ENCODE measurements around the gene CARD19.

CARD19 gene

DNA sequence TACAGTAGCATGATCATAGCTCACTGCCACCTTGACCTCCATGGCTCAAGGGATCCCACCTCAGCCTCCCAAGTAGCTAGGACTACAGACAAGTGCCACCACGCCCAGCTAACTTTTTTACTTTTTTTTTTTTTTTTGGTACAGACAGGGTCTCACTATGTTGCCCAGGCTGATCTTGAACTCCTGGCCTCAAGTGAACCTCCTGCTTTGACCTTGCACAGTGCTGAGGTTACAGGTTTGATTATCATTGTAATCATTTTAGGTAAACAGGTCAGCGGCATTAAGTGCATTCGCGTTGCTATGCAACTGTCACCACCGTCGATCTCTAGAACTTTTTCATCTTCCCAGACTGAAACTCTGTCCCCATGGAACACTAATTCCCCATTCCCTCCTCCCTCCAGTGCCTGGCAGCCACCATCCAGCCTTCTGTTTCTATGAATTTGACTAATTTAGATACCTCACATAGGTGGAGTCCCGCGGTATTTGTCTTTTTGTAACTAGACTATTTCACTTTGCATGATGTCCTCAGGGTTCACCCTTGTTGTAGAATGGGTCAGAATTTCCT lies 5.8 kb upstream of the CARD19 start:
- Histone ChIP-seq H3K4me2 (ENCODE audit: low read depth, low read length) (no peak overlapping the region), H4K20me1 (ENCODE audit: insufficient read depth, low read length) (no peaks in the 10 kb centered on the region), H3K27me3 (replicated peaks; ENCODE audit: insufficient read depth, low read length) (no peaks in the 10 kb centered on the region), H3K4me3 (ENCODE audit: low read length) (no peak overlapping the region), H2AFZ (ENCODE audit: low read length) (no peak overlapping the region), H3K36me3 (replicated peaks; ENCODE audit: insufficient read depth, low read length) (no peaks in the 10 kb centered on the region), H3K27ac (ENCODE audit: low read length) (no peak overlapping the region), H3K79me2 (ENCODE audit: low read length) (no peaks in the 10 kb centered on the region), H3F3A (ENCODE audit: insufficient read depth, low read length) (peaks cover 25% of the 10 kb centered on the region), H3K9ac (ENCODE audit: low read length) (no peak overlapping the region), H3K4me1 (ENCODE audit: low read length) (peaks cover 26% of the 10 kb centered on the region), H3K9me2 (replicated peaks; ENCODE audit: insufficient read depth, low read length) (no peaks in the 10 kb centered on the region), H3K9me3 (replicated peaks; ENCODE audit: insufficient read depth, low read length) (no peaks in the 10 kb centered on the region)
- TF ChIP-seq EZH2 (optimal IDR thresholded peaks at IDR 0.05; ENCODE audit: low read depth, low read length) (no peak), EZH2phosphoT487 (IDR thresholded peaks at IDR 0.05; ENCODE audit: low read length) (no peak)
- TF ChIP-seq, protein P1, sequence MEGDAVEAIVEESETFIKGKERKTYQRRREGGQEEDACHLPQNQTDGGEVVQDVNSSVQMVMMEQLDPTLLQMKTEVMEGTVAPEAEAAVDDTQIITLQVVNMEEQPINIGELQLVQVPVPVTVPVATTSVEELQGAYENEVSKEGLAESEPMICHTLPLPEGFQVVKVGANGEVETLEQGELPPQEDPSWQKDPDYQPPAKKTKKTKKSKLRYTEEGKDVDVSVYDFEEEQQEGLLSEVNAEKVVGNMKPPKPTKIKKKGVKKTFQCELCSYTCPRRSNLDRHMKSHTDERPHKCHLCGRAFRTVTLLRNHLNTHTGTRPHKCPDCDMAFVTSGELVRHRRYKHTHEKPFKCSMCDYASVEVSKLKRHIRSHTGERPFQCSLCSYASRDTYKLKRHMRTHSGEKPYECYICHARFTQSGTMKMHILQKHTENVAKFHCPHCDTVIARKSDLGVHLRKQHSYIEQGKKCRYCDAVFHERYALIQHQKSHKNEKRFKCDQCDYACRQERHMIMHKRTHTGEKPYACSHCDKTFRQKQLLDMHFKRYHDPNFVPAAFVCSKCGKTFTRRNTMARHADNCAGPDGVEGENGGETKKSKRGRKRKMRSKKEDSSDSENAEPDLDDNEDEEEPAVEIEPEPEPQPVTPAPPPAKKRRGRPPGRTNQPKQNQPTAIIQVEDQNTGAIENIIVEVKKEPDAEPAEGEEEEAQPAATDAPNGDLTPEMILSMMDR (IDR thresholded peaks at IDR 0.05; ENCODE audit: low read length) = no peak
- no peak for DNase-seq

DNA sequence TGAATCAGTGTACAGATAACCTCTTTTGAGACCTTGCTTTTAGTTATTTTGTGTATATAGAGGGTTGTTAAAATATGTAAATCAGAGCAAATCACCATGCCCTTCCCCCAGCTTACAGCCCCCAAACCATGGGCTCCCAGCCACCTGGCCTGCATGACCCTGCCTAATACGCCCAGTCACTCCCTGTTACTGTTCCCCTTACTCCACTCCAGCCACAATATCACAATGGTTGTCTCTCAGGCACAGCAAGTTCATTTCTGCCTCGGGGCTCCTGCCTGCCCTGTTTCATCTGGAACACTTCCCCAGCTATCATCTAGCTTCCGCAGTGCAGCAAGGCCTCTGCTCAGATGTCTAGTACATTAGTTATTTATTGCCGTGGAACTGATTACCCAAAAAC lies 5.0 kb upstream of the CARD19 start:
- Histone ChIP-seq H3K36me3 (replicated peaks; ENCODE audit: insufficient read depth, low read length) (no peaks in the 10 kb centered on the region), H3K4me3 (ENCODE audit: low read length) (no peak overlapping the region), H3K9me2 (replicated peaks; ENCODE audit: insufficient read depth, low read length) (no peaks in the 10 kb centered on the region), H2AFZ (ENCODE audit: low read length) (no peak overlapping the region), H3K27ac (ENCODE audit: low read length) (no peak overlapping the region), H3K4me1 (ENCODE audit: low read length) (peaks cover 26% of the 10 kb centered on the region), H3K9me3 (replicated peaks; ENCODE audit: insufficient read depth, low read length) (no peaks in the 10 kb centered on the region), H3K27me3 (replicated peaks; ENCODE audit: insufficient read depth, low read length) (no peaks in the 10 kb centered on the region), H3K4me2 (ENCODE audit: low read depth, low read length) (no peak overlapping the region), H4K20me1 (ENCODE audit: insufficient read depth, low read length) (no peaks in the 10 kb centered on the region), H3K79me2 (ENCODE audit: low read length) (no peaks in the 10 kb centered on the region), H3F3A (ENCODE audit: insufficient read depth, low read length) (peaks cover 25% of the 10 kb centered on the region), H3K9ac (ENCODE audit: low read length) (no peak overlapping the region)
- TF ChIP-seq EZH2phosphoT487 (IDR thresholded peaks at IDR 0.05; ENCODE audit: low read length) (no peak), EZH2 (optimal IDR thresholded peaks at IDR 0.05; ENCODE audit: low read depth, low read length) (no peak)
- no peak for DNase-seq

DNA sequence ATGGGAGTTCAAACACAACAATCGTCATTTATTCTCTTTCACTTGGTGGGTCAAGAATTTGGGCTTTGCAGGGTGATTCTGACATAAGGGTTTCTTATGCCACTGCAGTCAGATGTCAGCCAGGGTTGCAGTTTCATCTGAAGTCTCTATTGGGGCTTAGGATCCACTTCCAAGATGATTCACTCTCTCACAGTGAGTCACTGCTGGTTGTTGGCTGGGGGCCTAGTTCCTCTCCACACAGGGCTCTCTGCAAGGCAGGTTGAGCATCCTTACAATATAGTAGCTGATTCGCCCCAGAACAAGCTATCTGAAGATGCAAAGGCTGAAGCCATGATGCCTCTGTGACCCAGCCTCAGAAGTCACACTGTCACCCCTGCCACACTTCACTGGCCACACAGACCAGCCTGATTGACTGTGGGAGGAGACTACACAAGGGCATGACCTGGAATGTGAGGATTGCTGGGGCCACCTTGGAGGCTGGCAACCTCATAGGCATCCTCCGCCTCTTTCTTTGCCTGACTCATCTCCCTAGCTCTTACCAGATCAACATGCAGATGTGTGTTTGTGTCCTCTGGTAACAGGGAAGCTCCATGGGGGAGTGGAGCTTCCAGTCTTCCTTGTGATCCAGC lies 4.5 kb upstream of the CARD19 start:
- no peak overlapping the region for H3K9ac ChIP-seq (ENCODE audit: low read length)
- H3K4me1 ChIP-seq (ENCODE audit: low read length) = peaks cover 26% of the 10 kb centered on the region

More for the DNA sequence above, 4.5 kb upstream of the CARD19 start:
- Histone ChIP-seq H3K36me3 (replicated peaks; ENCODE audit: insufficient read depth, low read length) (no peaks in the 10 kb centered on the region), H2AFZ (ENCODE audit: low read length) (no peak overlapping the region), H3F3A (ENCODE audit: insufficient read depth, low read length) (peaks cover 25% of the 10 kb centered on the region), H4K20me1 (ENCODE audit: insufficient read depth, low read length) (no peaks in the 10 kb centered on the region), H3K4me2 (ENCODE audit: low read depth, low read length) (no peak overlapping the region), H3K4me3 (ENCODE audit: low read length) (no peak overlapping the region), H3K27ac (ENCODE audit: low read length) (no peak overlapping the region), H3K9me2 (replicated peaks; ENCODE audit: insufficient read depth, low read length) (no peaks in the 10 kb centered on the region), H3K79me2 (ENCODE audit: low read length) (peaks cover 3% of the 10 kb centered on the region), H3K27me3 (replicated peaks; ENCODE audit: insufficient read depth, low read length) (no peaks in the 10 kb centered on the region), H3K9me3 (replicated peaks; ENCODE audit: insufficient read depth, low read length) (no peaks in the 10 kb centered on the region)
- TF ChIP-seq EZH2phosphoT487 (IDR thresholded peaks at IDR 0.05; ENCODE audit: low read length) = no peak
- TF ChIP-seq, protein P1 (IDR thresholded peaks at IDR 0.05; ENCODE audit: low read length) = no peak
- no peak for TF ChIP-seq EZH2 (optimal IDR thresholded peaks at IDR 0.05; ENCODE audit: low read depth, low read length)
- no peak for DNase-seq

Measured in MM.1S (cell line).